ENCODE results near the gene ROPN1B.

The ROPN1B gene

DNA sequence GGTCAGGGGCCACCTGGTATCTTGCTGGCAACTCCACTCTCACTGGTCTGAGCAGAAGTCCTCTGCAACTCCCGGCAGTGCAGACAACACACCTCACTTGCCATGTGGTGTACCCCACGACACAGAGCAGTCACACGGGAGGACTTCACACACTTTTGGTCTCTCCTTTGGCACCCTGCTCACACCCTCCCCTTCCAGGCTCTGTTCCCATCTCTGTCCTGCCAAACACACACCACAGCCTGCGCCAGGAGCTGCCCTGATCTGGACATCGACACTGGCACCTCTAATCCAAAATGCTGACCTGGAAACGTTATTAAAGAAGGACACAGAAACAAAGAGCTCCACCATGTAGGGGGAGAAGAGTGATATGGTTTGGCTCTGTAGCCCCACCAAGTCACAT, 57.8 kb downstream of the ROPN1B start:
- no peak for DNase-seq (ENCODE audit: extremely low read depth in 1 of 2, low read depth in 1 of 2)

DNA sequence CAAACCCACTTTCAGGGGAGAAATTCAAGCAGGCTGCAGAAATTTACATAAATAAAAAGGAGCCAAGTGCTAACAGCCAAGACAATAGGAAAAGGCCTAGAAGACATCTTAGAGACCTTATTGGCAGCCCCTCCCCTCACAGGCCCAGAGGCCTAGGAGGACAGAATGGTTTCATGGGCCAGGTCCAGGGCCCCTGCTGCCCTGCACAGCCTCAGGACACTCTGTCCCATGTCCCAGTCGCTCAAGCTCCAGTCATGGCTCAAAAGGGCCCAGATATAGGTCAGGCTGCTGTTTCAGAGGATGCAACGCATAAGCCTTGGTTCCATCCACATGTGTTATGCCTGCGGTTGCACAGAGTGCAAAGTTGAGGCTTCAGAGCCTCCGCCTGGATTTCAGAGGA, 59.1 kb downstream of the ROPN1B start:
- DNase-seq (ENCODE audit: extremely low read depth in 1 of 2, low read depth in 1 of 2): no peak

DNA sequence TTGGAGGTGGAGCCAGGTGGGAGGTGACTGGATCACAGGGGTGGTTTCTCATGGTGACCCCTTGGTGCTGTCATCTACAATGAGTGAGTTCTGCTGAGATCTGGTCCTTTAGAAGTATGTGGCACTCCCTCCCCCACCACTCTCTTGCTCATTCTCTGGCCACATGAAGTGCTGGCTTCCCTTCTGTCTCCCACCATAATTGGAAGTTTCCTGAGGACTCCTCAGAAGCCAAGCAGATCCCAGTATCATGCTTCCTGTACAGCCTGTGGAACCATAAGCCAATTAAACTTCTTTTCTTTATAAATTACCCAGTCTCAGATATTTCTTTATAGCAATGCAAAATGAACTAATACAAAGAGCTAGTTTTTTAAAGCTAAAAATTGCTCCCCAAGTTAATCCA, 60.3 kb downstream of the ROPN1B start:
- DNase-seq (ENCODE audit: extremely low read depth in 1 of 2, low read depth in 1 of 2): no peak

DNA sequence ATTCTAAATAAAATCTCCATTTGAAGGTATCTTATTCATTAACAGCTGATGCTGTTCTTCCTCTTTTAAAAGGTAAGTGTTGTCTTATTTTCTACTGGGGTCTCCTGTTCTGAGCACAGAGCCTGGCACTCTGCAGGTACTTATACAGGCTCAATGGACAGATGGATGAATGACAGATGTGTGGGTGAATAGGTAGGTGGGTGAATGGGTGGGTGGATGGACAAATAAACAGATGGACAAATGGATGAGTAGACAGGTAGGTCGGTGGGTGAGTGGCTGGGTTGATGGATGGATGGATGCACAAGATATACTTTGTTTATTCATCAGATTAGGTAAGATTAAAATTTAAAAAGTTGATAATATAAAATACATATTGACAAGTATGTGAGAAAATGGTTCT, 61.5 kb downstream of the ROPN1B start:
- DNase-seq (ENCODE audit: extremely low read depth in 1 of 2, low read depth in 1 of 2): no peak

DNA sequence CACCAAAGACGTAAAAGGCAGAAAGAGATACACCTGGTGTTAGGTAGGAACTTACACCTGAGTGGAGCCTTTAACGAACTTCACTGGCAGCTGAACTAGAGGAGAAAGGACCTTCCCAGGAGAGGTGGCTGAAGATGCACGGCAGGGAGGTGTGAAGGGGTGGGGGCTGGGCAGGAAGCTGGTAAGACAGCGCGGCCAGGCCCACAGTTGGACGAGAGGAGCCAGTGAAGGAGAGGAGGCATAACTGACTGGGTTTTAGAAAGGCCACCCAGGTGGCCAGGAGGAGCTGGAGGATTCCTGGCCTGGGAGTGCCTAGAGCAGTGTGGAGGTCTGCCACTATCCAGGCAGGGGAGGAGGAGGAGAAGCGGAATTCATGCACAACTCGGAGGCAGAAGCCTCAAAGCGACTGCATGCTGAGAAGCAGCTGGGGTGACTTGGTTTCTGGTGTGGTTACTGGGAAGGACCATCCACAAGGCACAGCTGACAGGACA, 63.0 kb downstream of the ROPN1B start:
- DNase-seq (ENCODE audit: extremely low read depth in 1 of 2, low read depth in 1 of 2): no peak

All from stimulated activated CD8-positive, alpha-beta memory T cell treated with anti-CD3 and anti-CD28 coated beads, Interleukin-7, amount 100 ng/mL, for 48 hours (primary cell).